ENCODE data around the gene ABHD15.

- TF ChIP-seq MAX (IDR thresholded peaks at IDR 0.05; ENCODE audit: low read depth, low read length), result no peak
- TF ChIP-seq CTCF (IDR thresholded peaks at IDR 0.05; ENCODE audit: low read depth, low read length), result no peak
- TF ChIP-seq POLR2A (IDR thresholded peaks at IDR 0.05; ENCODE audit: extremely low read depth, insufficient read length), result no peak
- no peak for TF ChIP-seq MYC (IDR thresholded peaks at IDR 0.05; ENCODE audit: low read depth, low read length)
Observed at GRCh38 chr17:29524692-29525091, 42.1 kb downstream of the ABHD15 start.
